GM12892 (cell line): ENCODE results near the gene FTL.

Source experiments
- POLR2A ChIP-seq: IDR thresholded peaks from 2 replicates; pipeline ENCODE4 v1.6.1; 2011; ENCODE audit warnings: low read depth, low read length, control low read depth
- TAF1 ChIP-seq: IDR thresholded peaks from 2 replicates; pipeline ENCODE4 v1.6.1; 2011; ENCODE audit warnings: low read depth, mild to moderate bottlenecking, control low read depth, low read length, borderline replicate concordance

DNA sequence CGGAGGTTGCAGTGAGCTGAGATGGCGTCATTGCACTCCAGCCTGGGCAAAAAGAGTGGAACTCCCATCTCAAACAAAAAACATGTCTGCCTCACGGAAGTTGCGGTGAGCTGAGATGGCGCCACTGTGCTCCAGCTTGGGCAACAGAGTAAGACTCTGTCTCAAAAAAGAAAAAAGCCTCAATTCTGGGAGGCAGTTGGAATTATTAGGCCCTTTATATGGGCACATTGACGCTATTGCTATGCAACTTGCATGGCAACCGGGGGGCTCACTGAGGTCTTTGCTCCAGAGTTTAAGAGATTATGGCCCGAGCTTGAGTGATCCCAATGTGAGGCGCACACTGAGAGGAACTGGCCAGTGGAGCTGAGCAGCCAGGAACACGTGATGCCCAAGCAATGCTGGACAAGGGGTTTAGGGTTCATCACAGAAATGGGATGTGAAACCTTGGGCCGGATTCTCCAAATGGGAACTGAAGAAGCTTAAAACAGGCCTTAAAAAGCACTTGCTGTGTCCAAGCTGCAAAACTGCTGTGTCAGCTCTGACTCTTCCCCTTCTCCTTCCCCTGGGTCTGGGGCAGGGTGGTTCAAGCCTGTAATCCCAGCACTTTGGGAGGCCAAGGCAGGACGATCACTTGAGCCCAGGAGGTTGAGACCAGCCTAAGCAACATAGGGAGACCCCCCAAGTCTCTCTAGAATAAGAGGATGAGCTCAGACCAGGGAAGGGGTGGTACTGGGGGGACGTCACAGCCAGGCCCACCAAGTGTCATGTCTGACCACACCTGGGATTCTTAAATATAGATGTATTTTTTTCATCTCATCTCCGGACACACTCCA, 2.5 kb downstream of the FTL start:
- TF ChIP-seq POLR2A (no peak), TAF1 (no peak)
